GM12891 (cell line): ENCODE measurements around the gene RASSF4.

Source experiments
- POLR2A ChIP-seq: IDR thresholded peaks from 2 replicates; pipeline ENCODE4 v1.6.1; 2011; ENCODE audit warnings: low read depth, low read length, control low read depth
- POLR2AphosphoS5 ChIP-seq: IDR thresholded peaks from 2 replicates; pipeline ENCODE4 v1.6.1; 2011; ENCODE audit warnings: low read depth, low read length, control low read depth
- POU2F2 ChIP-seq: IDR thresholded peaks from 2 replicates; pipeline ENCODE4 v1.6.1; 2011; ENCODE audit warnings: low read depth, mild to moderate bottlenecking, control low read depth, low read length, moderate library complexity
- TAF1 ChIP-seq: IDR thresholded peaks from 2 replicates; pipeline ENCODE4 v1.6.1; 2011; ENCODE audit warnings: low read depth, low read length, control low read depth

GRCh38 chr10:44971434-44971833, 11.8 kb downstream of the RASSF4 start:
- TF ChIP-seq POLR2A, result no peak
- TF ChIP-seq TAF1, result no peak
- no peak for TF ChIP-seq POLR2AphosphoS5
- TF ChIP-seq POU2F2, result no peak
